CD4-positive, alpha-beta T cell treated with Interleukin-12 subunit alpha and Interleukin-12 subunit beta, for 1 hour (primary cell): ENCODE results near the gene EVL.
"Not testable (repeated sequence)": the region's sequence is repeated elsewhere in the genome, so short reads cannot be mapped to it uniquely, and the experiment has no call there.

Source experiments
- DNase-seq: peaks from one replicate; pipeline ENCODE4 v3.0.0-alpha.2; 2020

EVL gene

DNA sequence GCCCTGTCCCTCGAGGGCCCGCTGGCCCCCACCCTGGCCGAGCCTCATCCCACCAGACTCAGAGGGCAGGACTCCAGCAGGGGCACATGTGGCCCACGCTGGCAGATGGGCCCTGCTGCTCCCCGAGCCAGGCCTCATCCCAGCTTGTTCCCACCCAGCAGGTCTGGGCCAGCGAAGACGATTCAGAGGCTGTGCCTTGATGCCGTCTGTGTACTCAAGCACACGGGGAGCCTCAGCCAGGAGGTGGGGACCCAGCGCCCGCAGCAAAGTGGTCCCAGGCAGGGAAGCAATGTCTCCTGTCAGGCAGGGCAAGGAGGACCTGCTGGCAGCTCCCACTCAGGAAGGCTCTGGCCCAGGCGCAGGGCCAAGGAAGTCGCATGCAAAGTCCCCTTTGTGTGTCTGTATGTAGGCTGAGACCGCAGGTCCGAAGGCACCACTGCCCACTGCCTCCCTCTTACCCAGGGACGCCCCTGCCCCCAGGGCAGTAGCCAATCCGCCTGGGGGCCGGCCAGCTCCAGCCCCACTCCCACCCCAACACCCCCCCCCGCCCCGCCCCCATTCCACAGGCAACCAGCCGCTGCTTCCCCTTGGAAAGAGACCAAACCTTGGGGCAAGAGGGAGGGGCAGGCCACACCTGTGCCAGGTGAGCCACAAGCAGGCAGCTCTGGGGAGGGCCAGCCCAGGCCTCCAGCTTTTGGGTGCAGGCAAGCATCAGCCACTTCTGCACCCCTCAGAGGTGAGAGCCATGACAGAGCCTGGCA is 84.8 kb downstream of the EVL start:
- DNase-seq, result no peak

GRCh38 chr14:100150932-100151587 is 85.8 kb downstream of the EVL start:
- DNase-seq, result no peak

- DNase-seq, result no peak
Measured at GRCh38 chr14:100152091-100152490, 86.9 kb downstream of the EVL start.

- no peak for DNase-seq
Measured at GRCh38 chr14:100153560-100153959, 88.3 kb downstream of the EVL start.

- DNase-seq, result no peak
Measured at GRCh38 chr14:100155049-100155621, 89.9 kb downstream of the EVL start.

GRCh38 chr14:100155756-100156616 is 90.8 kb downstream of the EVL start:
- DNase-seq, result no peak

GRCh38 chr14:100156776-100157175 is 91.6 kb downstream of the EVL start:
- no peak for DNase-seq

DNA sequence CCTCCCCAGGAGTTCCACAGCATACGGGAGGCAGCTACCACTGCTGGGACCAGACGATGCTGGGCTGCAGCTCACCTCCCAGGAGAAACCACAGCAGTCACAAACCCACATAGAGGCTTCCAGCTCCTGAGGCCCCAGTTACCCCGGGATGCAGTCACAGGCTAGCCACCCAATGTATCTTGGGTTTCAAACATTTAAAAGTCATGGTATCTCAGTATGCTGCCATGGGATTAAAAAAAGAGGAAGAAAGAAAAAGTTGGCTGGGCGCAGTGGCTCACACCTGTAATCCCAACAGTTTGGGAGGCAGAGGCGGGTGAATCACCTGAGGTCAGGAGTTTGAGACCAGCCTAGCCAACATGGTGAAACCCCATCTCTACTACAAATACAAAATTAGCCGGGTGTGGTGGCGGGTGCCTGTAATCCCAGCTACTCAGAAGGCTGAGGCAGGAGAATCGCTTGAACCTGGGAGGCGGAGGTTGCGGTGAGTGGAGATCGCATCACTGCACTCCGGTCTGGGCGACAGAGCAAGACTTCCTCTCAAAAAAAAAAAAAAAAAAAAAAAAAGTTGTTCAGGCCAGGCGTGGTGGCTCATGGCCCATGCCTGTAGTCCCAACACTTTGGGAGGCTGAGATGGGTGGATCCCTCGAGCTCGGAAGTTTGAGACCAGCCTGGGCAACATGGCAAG is 92.5 kb downstream of the EVL start:
- DNase-seq, result not testable (repeated sequence)

DNA sequence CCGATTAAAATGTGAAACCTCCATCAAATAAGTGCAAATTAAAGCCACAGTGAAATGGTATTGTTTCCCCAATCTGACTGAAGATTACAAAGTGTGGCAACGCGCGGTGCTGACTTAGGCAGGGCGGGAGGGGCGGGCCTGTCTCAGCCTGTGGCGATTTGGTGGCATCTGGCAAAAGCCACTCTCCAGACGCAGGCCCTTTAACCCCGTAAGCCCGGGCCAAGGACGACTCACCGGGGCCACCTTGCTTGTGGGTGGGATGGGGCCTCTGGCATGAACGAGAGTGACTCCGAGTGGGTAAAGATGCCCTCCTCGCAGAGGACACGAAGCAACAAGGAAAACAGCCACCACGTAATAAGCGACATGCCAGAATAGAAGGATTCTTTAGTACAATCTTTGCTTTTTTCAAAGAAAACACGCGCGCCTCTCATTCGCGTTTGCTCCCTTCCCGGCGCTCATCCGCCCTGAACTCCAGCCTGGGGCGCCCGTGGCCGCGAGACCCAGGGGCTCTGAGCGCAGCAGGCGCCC is 93.4 kb downstream of the EVL start:
- no peak for DNase-seq

DNA sequence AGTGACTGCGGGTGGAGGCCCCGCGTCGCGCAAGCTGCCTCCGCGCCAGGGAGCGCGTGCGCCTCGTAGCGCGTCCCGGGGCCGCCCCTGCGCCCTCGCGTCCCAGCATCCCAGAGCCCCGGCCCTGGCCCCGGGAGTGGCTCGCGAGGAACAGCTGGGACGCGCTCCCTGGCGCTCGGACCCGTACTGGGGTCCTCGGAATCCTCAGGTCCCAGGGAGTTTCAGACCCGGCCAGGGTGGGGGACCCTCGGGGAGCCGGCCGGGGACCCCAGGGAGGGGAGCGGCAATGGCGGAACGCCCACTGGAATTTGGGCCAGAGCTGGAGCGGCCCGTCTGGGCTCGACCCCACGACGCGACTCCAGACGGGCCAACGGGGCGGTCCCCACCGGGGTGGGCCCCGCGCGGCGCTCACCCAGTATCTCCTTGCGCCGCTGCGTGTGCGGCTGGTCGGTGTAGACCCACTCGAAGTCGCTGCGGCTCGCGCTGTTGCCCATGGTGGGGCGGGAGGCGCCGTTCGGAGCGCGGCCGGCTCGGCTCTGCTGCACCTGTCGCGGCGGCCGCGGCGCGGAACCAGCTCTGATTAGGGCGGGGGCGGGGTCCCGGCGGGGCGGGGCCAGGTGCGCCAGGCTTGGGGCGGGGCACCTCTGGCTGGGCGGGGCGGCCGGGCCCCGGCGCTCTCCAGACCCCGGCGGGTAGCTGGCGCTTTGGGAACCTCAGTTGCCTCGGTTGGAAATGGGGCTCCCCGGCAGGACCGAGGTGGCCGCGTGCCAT is 94.1 kb downstream of the EVL start, which contains the start of gene DEGS2:
Gene DEGS2 (minus strand): TSS at position 552 of the 771 bp plus-strand sequence. CDS start 58 bp downstream, at position 494.
- DNase-seq, result peak; percentile 66

- no peak for DNase-seq
Measured at GRCh38 chr14:100159865-100160533, 94.8 kb downstream of the EVL start.

DNA sequence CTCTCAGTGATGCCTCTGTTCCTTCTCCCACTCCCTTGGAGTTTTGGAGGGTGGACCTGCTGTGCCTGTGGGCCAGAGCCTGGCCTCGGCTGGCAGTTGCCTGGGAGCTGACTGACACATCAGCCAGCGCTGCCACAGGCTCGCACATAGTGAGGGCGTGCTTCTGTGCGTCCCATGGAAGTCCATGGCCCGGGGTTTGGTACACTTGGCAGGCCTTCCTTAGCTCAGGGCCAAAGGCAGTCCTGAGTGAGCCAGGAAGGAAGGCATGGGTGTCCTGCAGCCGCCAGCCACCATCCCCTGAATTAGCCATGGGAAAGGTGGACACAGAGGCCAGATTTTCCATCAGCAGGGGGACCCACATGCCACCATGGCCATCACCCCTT is 95.3 kb downstream of the EVL start:
- no peak for DNase-seq

DNA sequence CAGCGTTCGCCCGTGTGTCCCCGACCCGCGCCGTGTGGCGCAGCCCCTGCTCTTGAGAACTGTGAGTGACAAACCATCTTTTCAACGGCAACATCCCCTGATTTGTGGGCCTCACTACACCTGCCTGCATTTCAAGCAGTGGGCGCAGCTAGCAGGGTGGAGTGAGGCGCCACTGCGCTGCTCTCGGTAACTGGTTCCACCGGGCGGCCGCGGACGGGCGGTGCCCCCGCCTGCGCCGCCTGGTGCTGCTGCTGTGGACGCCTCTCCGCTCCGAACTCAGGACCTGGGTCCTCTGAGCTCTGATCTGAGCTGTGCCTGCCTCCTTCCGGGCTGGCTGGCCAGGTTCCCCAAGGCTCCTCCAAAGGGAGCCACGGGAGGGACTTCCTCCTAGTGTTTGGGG is 100.2 kb downstream of the EVL start:
- DNase-seq, result no peak

DNA sequence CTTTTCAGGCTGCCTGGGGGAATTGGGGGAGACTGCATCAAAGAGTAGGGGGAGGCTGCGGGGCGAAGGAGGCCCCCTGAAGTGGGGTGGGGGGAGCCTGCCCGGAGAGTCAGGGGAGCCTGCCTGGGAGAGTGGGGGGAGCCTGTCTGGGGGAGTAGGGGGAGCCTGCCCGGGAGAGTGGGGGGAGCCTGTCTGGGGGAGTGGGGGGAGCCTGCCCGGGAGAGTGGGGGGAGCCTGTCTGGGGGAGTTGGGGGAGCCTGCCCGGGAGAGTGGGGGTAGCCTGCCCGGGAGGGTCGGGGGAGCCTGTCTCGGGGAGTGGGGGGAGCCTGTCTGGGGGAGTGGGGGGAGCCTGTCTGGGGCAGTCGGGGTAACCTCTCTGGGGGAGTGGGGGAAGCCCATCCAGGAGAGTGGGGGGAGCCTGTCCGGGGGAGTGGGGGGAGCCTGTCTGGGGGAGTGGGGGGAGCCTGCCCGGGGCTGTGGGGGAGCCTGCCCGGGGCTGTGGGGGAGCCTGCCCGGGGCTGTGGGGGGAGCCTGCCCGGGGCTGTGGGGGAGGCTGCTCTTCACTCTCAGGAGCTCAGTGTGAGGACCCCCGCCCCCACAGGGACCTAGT is 100.7 kb downstream of the EVL start:
- no peak for DNase-seq

GRCh38 chr14:100168506-100168905 is 103.3 kb downstream of the EVL start:
- DNase-seq, result no peak

- no peak for DNase-seq
Measured at GRCh38 chr14:100170880-100171279, 105.7 kb downstream of the EVL start.

DNA sequence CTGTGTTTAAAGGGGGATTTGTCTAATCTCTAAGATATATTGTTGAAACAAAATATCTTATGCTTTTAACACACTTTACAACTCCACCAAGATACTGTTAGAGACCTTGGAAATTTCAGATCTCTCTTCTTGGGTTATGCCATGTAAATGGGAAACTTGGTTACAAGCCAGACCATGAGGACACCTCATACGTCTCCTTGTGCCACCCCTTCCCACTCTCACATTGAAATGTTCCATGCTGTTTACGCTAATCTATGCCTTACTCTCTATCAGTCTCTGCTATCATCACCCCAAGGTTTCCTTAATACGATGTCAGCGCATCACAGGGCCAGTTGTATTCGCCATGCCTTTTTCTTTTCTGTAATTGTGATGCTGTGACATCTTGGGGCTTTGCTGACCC is 107.6 kb downstream of the EVL start:
- no peak for DNase-seq

GRCh38 chr14:100173353-100173752 is 108.1 kb downstream of the EVL start:
- DNase-seq, result no peak

DNA sequence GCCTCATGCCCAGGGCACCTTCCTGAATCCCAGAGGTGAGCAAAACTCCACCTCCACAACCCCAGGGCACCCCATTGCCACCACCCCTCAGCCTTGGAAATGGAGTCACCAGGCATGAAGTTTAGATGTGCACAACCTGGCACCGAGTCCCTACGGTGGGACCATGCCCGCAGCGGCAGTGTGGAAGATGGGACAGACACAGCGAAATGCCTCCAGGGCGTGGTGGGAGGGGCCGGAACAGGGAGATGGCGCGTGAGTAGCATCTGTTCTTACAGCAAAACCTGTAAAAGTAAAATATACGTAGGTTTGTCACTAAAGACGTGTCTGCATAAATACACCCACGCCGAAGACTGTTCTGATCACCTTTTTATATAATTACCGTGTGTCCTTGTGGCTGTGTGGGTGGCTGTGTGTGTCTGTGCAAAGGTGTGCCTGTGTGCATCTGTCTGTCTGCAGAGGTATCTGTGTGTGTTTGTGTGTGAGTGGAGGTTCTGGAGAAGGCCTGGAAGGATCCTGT is 111.6 kb downstream of the EVL start:
- no peak for DNase-seq

DNA sequence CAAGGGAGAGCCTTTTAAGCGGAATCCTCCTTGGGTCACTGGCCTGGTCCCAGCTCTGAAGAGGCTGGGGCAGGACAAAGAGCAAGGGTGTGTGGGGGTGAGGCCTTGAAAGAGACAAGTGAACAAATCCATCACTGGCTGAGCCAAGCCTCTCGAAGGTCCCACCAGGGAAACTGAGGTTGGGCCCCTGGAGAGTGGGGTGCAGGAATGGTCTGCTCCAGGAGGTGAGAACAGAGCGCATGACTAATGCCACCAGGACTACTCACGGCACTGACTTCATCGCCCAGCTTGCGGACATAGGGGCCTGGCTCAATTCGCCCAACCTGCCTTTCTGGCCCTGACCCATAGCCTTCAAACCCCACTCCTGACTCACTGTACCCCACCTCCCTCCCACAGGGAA is 113.5 kb downstream of the EVL start:
- no peak for DNase-seq
